ENCODE results near the gene SLC1A2. TPM values are rescaled to one million over a fixed set of nuclear protein-coding genes. Genes with fewer than 3 reads are reported as not detected.
"Not testable (repeated sequence)": the region's sequence is repeated elsewhere in the genome, so short reads cannot be mapped to it uniquely, and the experiment has no call there.

SLC1A2 gene
- polyA plus RNA-seq, 1 experiment: 0.60 TPM

DNA sequence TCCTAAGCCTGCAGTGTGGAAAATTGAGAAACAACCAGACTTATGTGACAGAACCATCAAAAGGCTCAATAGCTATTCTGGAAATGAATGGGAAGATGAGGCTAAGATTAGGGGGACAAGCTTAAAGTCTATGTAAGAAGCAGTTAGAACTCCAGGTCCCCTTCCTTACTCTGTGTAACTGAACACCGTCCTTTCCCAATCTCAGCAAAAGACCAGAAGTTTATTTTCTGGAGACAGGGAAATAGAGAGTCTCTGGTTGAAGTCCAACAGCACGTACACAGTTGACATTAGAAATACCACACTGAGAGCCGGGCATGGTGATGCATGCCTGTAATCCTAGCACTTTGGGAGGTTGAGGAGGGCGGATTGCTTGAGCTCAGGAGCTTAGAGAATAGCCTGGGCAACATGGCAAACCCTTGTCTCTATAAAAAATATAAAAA lies 186.4 kb downstream of the SLC1A2 start:
- no peak for DNase-seq (ENCODE audit: low read depth)
- TF ChIP-seq CTCF (IDR thresholded peaks at IDR 0.05; ENCODE audit: insufficient read depth, low read depth, low read length): no peak
- Histone ChIP-seq H3K36me3 (ENCODE audit: control insufficient read depth, insufficient read depth, low read length) (peaks cover 7% of the 10 kb centered on the region), H3K4me3 (ENCODE audit: low read depth, low read length) (no peak overlapping the region), H3K27me3 (ENCODE audit: control insufficient read depth, insufficient read depth, low read length) (no peaks in the 10 kb centered on the region)
- POLR2A ChIA-PET: no interaction called here
- CTCF ChIA-PET: no interaction called here

DNA sequence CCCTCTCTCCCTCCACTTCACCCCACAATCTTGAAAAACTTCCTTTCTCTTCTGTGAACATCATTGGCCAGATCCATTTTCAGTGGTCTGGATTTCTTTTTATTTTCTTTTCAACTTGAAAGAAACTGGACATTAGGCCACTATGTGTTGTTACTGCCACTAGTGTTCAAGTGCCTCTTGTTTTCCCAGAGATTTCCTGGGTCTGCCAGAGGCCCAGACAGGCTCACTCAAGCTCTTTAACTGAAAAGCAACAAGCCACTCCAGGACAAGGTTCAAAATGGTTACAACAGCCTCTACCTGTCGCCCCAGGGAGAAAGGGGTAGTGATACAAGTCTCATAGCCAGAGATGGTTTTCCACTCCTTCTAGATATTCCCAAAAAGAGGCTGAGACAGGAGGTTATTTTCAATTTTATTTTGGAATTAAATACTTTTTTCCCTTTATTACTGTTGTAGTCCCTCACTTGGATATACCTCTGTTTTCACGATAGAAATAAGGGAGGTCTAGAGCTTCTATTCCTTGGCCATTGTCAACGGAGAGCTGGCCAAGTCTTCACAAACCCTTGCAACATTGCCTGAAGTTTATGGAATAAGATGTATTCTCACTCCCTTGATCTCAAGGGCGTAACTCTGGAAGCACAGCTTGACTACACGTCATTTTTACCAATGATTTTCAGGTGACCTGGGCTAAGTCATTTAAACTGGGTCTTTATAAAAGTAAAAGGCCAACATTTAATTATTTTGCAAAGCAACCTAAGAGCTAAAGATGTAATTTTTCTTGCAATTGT lies 188.1 kb downstream of the SLC1A2 start:
- H3K36me3 ChIP-seq (ENCODE audit: control insufficient read depth, insufficient read depth, low read length): peaks cover 7% of the 10 kb centered on the region
- DNase-seq (ENCODE audit: low read depth): no peak
- no peak for TF ChIP-seq CTCF (IDR thresholded peaks at IDR 0.05; ENCODE audit: insufficient read depth, low read depth, low read length)
- H3K4me3 ChIP-seq (ENCODE audit: low read depth, low read length): no peak overlapping the region
- ChIA-PET POLR2A (no interaction called here), CTCF (interaction anchor here (1.0 kb wide), 1 partner anchor 161 kb away, joined by 4 read pairs; no protein-coding TSS in a partner anchor)
- H3K27me3 ChIP-seq (ENCODE audit: control insufficient read depth, insufficient read depth, low read length): no peaks in the 10 kb centered on the region

DNA sequence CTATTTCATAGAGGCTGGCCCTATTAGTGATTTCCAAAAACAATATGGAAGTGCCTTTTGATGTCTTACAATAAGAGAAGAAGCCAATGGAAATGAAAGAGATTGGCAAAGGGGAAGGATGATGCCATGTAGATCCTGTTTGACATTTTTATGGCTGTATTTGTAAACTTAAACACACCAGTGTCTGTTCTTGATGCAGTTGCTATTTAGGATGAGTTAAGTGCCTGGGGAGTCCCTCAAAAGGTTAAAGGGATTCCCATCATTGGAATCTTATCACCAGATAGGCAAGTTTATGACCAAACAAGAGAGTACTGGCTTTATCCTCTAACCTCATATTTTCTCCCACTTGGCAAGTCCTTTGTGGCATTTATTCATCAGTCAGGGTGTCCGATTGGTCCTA lies 189.0 kb downstream of the SLC1A2 start:
- H3K4me3 ChIP-seq (ENCODE audit: low read depth, low read length): no peak overlapping the region
- ChIA-PET POLR2A (no interaction called here), CTCF (no interaction called here)
- no peaks in the 10 kb centered on the region for H3K27me3 ChIP-seq (ENCODE audit: control insufficient read depth, insufficient read depth, low read length)
- peaks cover 7% of the 10 kb centered on the region for H3K36me3 ChIP-seq (ENCODE audit: control insufficient read depth, insufficient read depth, low read length)
- no peak for TF ChIP-seq CTCF (IDR thresholded peaks at IDR 0.05; ENCODE audit: insufficient read depth, low read depth, low read length)
- DNase-seq (ENCODE audit: low read depth): no peak

DNA sequence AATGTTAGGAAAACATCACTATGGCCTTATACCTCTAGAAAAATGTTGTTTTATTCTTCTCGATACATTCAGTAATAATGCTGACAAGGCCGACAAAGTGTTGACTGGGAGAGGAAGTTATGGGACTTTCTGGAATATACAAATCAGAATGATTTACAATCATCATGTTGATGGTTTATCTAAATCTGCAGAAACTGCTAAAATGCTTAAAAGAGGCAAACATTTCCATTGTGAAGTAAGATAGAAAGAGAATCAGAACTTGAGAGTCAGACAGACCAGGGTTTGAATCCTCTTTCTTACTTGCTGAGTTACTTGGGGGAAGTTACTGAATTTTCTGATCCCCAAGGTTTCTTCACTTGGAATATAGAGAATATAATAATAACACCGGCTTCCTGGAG lies 191.0 kb downstream of the SLC1A2 start:
- Histone ChIP-seq H3K4me3 (ENCODE audit: low read depth, low read length) (no peak overlapping the region), H3K36me3 (ENCODE audit: control insufficient read depth, insufficient read depth, low read length) (peaks cover 12% of the 10 kb centered on the region), H3K27me3 (ENCODE audit: control insufficient read depth, insufficient read depth, low read length) (no peaks in the 10 kb centered on the region)
- DNase-seq (ENCODE audit: low read depth): no peak
- CTCF ChIA-PET: no interaction called here
- no peak for TF ChIP-seq CTCF (IDR thresholded peaks at IDR 0.05; ENCODE audit: insufficient read depth, low read depth, low read length)
- POLR2A ChIA-PET: no interaction called here

GRCh38 chr11:35227576-35228327 lies 191.6 kb downstream of the SLC1A2 start:
- Histone ChIP-seq H3K36me3 (ENCODE audit: control insufficient read depth, insufficient read depth, low read length) (peaks cover 12% of the 10 kb centered on the region), H3K4me3 (ENCODE audit: low read depth, low read length) (no peak overlapping the region), H3K27me3 (ENCODE audit: control insufficient read depth, insufficient read depth, low read length) (no peaks in the 10 kb centered on the region)
- ChIA-PET CTCF (interaction anchor here (0.6 kb wide), 1 partner anchor 306 kb away, joined by 3 read pairs; no protein-coding TSS in a partner anchor), POLR2A (no interaction called here)
- no peak for DNase-seq (ENCODE audit: low read depth)
- TF ChIP-seq CTCF (IDR thresholded peaks at IDR 0.05; ENCODE audit: insufficient read depth, low read depth, low read length): no peak

- CTCF ChIA-PET: interaction anchor here (0.6 kb wide), 1 partner anchor 305 kb away, joined by 3 read pairs; no protein-coding TSS in a partner anchor
- DNase-seq (ENCODE audit: low read depth); POLR2A ChIA-PET; H3K27me3 ChIP-seq (ENCODE audit: control insufficient read depth, insufficient read depth, low read length); H3K4me3 ChIP-seq (ENCODE audit: low read depth, low read length): not testable (repeated sequence)
- H3K36me3 ChIP-seq (ENCODE audit: control insufficient read depth, insufficient read depth, low read length): peaks cover 14% of the 10 kb centered on the region
Observed at GRCh38 chr11:35226756-35227155, 192.6 kb downstream of the SLC1A2 start.
